Testis (tissue), 3 donors: ENCODE measurements around the gene HNRNPC. TPM values are rescaled to one million over a fixed set of nuclear protein-coding genes. Genes with fewer than 3 reads are reported as not detected.

Source experiments
- DNase-seq: peaks from one replicate; pipeline ENCODE4 v3.0.0-alpha.2; 2019
- H3K27ac ChIP-seq, 2 donors: fragments of 200-600 bp; sonication (generic); one replicate each; pipeline ENCODE4 v1.5.1; 2019
- H3K27me3 ChIP-seq: fragments of 200-600 bp; sonication (generic); one replicate; pipeline ENCODE4 v1.5.1; 2019
- H3K36me3 ChIP-seq: fragments of 200-600 bp; sonication (generic); one replicate; pipeline ENCODE4 v1.5.1; 2017; ENCODE audit warnings: low read depth; ENCODE audit errors: missing control alignments
- H3K4me1 ChIP-seq: fragments of 200-600 bp; sonication (generic); one replicate; pipeline ENCODE4 v1.5.1; 2019
- H3K4me3 ChIP-seq, 2 donors: fragments of 200-600 bp; sonication (generic); one replicate each; pipeline ENCODE4 v1.5.1; 2017 to 2019
- H3K9me3 ChIP-seq: fragments of 200-600 bp; sonication (generic); one replicate; pipeline ENCODE4 v1.5.1; 2017
- CTCF ChIP-seq, 3 experiments: fragments of 450-650 bp in 2 of 3; fragments of 200-600 bp in 1 of 3; sonication (generic) in 1 of 3; IDR thresholded peaks; one replicate each; pipeline ENCODE4 v1.5.1; 2016 to 2019; ENCODE audit warnings: antibody characterized with exemption in 3 of 3, mild to moderate bottlenecking in 2 of 3, moderate library complexity in 1 of 3
- POLR2A ChIP-seq: fragments of 450-650 bp; IDR thresholded peaks from one replicate; pipeline ENCODE4 v1.6.1; 2017; ENCODE audit warnings: antibody characterized with exemption, mild to moderate bottlenecking, moderate library complexity
- WGBS, 2 donors: methylation state at CpG; one replicate each; pipeline ENCODE4 v1.1.5; 2018; 5-methylcytosine and 5-hydroxymethylcytosine counted together
- intact Hi-C: fragments of 100-400 bp; cut with DNase I; formaldehyde crosslinking; loops from one replicate; pipeline ENCODE4 v1.15.1; 2023; ENCODE audit warnings: low total_unique reads
- polyA plus RNA-seq: library from polyadenylated mRNA; stranded (reverse); fragments of 350-450 nt; fragmentation: Illumina TruSeq; extraction: RNeasy Lipid Tissue Mini Kit (QIAGEN cat#74804); gene quantifications from one replicate; pipeline ENCODE4 v1.2.3, GENCODE V29; 2014; ENCODE audit warnings: low read depth, low replicate concordance; ENCODE audit not compliant: insufficient read depth
- total RNA-seq, 2 donors: library from RNA; depleted of rRNA; stranded (reverse); fragments of >200 nt; gene quantifications; one replicate each; pipeline ENCODE4 v1.2.3, GENCODE V29; 2016

Gene HNRNPC
- total and polyA plus RNA-seq, 3 donors from 2014 or later: 317 to 443 (median 399) TPM

- WGBS, 2 donors: 87 to 95% methylated on average over 4 of the region's 4 CpGs
Measured at GRCh38 chr14:21202463-21203358, 66.5 kb downstream of the HNRNPC start.

GRCh38 chr14:21201732-21202462 lies 67.3 kb downstream of the HNRNPC start:
- 71 to 78% methylated on average over 12 of the region's 12 CpGs for WGBS, 2 donors
- H3K4me1 ChIP-seq: no peaks in the 10 kb centered on the region
- no peak overlapping the region for H3K27ac ChIP-seq
- DNase-seq: no peak
- no peaks in the 10 kb centered on the region for H3K36me3 ChIP-seq
- H3K4me3 ChIP-seq: no peak overlapping the region
- intact Hi-C loops: no loop called here
- no peak for TF ChIP-seq CTCF (IDR thresholded peaks at IDR 0.05)
- no peak for TF ChIP-seq POLR2A
- no peaks in the 10 kb centered on the region for H3K27me3 ChIP-seq
- H3K9me3 ChIP-seq: no peaks in the 10 kb centered on the region

More at GRCh38 chr14:21202463-21203358, 66.5 kb downstream of the HNRNPC start:
- Histone ChIP-seq H3K27ac (no peak overlapping the region), H3K4me3 (no peak overlapping the region), H3K4me1 (no peaks in the 10 kb centered on the region), H3K36me3 (no peaks in the 10 kb centered on the region), H3K27me3 (no peaks in the 10 kb centered on the region), H3K9me3 (no peaks in the 10 kb centered on the region)
- DNase-seq: no peak
- intact Hi-C loops: no loop called here
- TF ChIP-seq POLR2A: no peak
- TF ChIP-seq CTCF (IDR thresholded peaks at IDR 0.05): no peak

GRCh38 chr14:21200752-21201461 lies 68.3 kb downstream of the HNRNPC start:
- Histone ChIP-seq H3K36me3 (no peaks in the 10 kb centered on the region), H3K27me3 (no peaks in the 10 kb centered on the region), H3K27ac (no peak overlapping the region), H3K4me3 (no peak overlapping the region), H3K4me1 (no peaks in the 10 kb centered on the region), H3K9me3 (no peaks in the 10 kb centered on the region)
- DNase-seq: no peak
- TF ChIP-seq POLR2A (no peak), CTCF (IDR thresholded peaks at IDR 0.05) (no peak)
- intact Hi-C loops: no loop called here
- 80 to 83% methylated on average over 5 of the region's 5 CpGs for WGBS, 2 donors

- WGBS, 2 donors: 73 to 87% methylated on average over 3 of the region's 3 CpGs
- intact Hi-C loops: no loop called here
- Histone ChIP-seq H3K4me3 (no peak overlapping the region), H3K27me3 (no peaks in the 10 kb centered on the region), H3K36me3 (no peaks in the 10 kb centered on the region), H3K27ac (no peak overlapping the region), H3K9me3 (no peaks in the 10 kb centered on the region), H3K4me1 (no peaks in the 10 kb centered on the region)
- no peak for DNase-seq
- TF ChIP-seq CTCF (IDR thresholded peaks at IDR 0.05): no peak
Measured at GRCh38 chr14:21199611-21200560, 69.4 kb downstream of the HNRNPC start.
